HepG2 (cell line): ENCODE results near the gene ZSCAN26. TPM values are rescaled to one million over a fixed set of nuclear protein-coding genes. Genes with fewer than 3 reads are reported as not detected.

Experiments used
- AKAP8 ChIP-seq: sonication (generic); formaldehyde crosslinking; IDR thresholded peaks from 2 replicates; pipeline ENCODE4 v1.5.1; 2020; ENCODE audit warnings: mild to moderate bottlenecking, missing genetic modification reagents
- EED ChIP-seq: sonication (generic); formaldehyde crosslinking; IDR thresholded peaks from 2 replicates; pipeline ENCODE4 v1.5.0; 2020; ENCODE audit warnings: mild to moderate bottlenecking, missing genetic modification reagents
- FOXA1 ChIP-seq, 2 experiments: fragments of 450-650 bp in 1 of 2; sonication (generic) in 1 of 2; formaldehyde crosslinking in 1 of 2; IDR thresholded peaks; 2 replicates each; pipeline versions ENCODE4 v1.4.0 to v1.6.1; 2016 to 2020; ENCODE audit warnings: missing genetic modification reagents in 1 of 2
- FOXP1 ChIP-seq, 2 experiments: fragments of 450-650 bp in 1 of 2; IDR thresholded peaks; 2 replicates each; pipeline ENCODE4 v1.6.1; 2017 to 2018; ENCODE audit warnings: antibody characterized with exemption in 1 of 2
- NAIF1 ChIP-seq: sonication (generic); formaldehyde crosslinking; IDR thresholded peaks from 2 replicates; pipeline ENCODE4 v1.5.0; 2020; ENCODE audit warnings: mild to moderate bottlenecking, missing genetic modification reagents, borderline replicate concordance
- NCOA1 ChIP-seq: sonication (generic); formaldehyde crosslinking; IDR thresholded peaks from 2 replicates; pipeline ENCODE4 v1.9.0; 2021; ENCODE audit warnings: missing genetic modification reagents
- RFX1 ChIP-seq: fragments of 450-650 bp; IDR thresholded peaks from 2 replicates; pipeline ENCODE4 v1.6.1; 2017
- RORA ChIP-seq: sonication (generic); formaldehyde crosslinking; IDR thresholded peaks from 2 replicates; pipeline ENCODE4 v1.5.0; 2020; ENCODE audit warnings: mild to moderate bottlenecking, missing genetic modification reagents, moderate library complexity
- SNAPC2 ChIP-seq: sonication (generic); formaldehyde crosslinking; IDR thresholded peaks from 2 replicates; pipeline ENCODE4 v1.8.1; 2022; ENCODE audit warnings: mild to moderate bottlenecking, missing genetic modification reagents
- ZNF124 ChIP-seq: sonication (generic); formaldehyde crosslinking; IDR thresholded peaks from 2 replicates; pipeline ENCODE4 v1.4.0; 2020; ENCODE audit warnings: missing genetic modification reagents
- ZNF224 ChIP-seq: sonication (generic); formaldehyde crosslinking; IDR thresholded peaks from 2 replicates; pipeline ENCODE4 v1.5.0; 2020; ENCODE audit warnings: mild to moderate bottlenecking, missing genetic modification reagents
- ZNF350 ChIP-seq: sonication (generic); formaldehyde crosslinking; IDR thresholded peaks from 2 replicates; pipeline ENCODE4 v1.4.0; 2020; ENCODE audit warnings: mild to moderate bottlenecking, low read depth, missing genetic modification reagents, borderline replicate concordance
- ZNF605 ChIP-seq: sonication (generic); formaldehyde crosslinking; IDR thresholded peaks from 2 replicates; pipeline ENCODE4 v1.8.0; 2022; ENCODE audit warnings: mild to moderate bottlenecking, missing genetic modification reagents
- ZSCAN12 ChIP-seq: sonication (generic); formaldehyde crosslinking; IDR thresholded peaks from 2 replicates; pipeline ENCODE4 v1.9.0; 2021; ENCODE audit warnings: mild to moderate bottlenecking, missing genetic modification reagents
- polyA plus RNA-seq, 8 experiments: library from polyadenylated mRNA; depleted of rRNA in 3 of 8; stranded (reverse) in 7 of 8; unstranded in 1 of 8; fragments of >200 nt; fragmentation: Illumina TruSeq in 4 of 8; extraction: Trizol in 4 of 8; gene quantifications; 2 replicates each; pipeline versions ENCODE4 v1.2.1 to v1.2.3, GENCODE V29; 2011 to 2016; ENCODE audit warnings: low read depth in 4 of 8, missing spikeins in 1 of 8, mixed read lengths in 1 of 8; ENCODE audit not compliant: insufficient read depth in 1 of 8
- total RNA-seq, 5 experiments: library from RNA; depleted of rRNA; stranded (reverse); fragments of >200 nt; fragmentation: Illumina TruSeq; extraction: Trizol; gene quantifications; 2 replicates each; pipeline ENCODE4 v1.2.3, GENCODE V29; 2016; ENCODE audit warnings: low read depth in 1 of 5
- TF ChIP-seq, protein P1 (sequence below): sonication (generic); formaldehyde crosslinking; IDR thresholded peaks from 2 replicates; pipeline ENCODE4 v1.8.0; 2022; ENCODE audit warnings: low read depth, missing genetic modification reagents
- TF ChIP-seq, protein P2 (sequence below): sonication (generic); formaldehyde crosslinking; IDR thresholded peaks from 2 replicates; pipeline ENCODE4 v1.5.0; 2020; ENCODE audit warnings: mild to moderate bottlenecking, missing genetic modification reagents
- TF ChIP-seq, protein P3 (sequence below): sonication (generic); formaldehyde crosslinking; IDR thresholded peaks from 2 replicates; pipeline ENCODE4 v1.9.0; 2021; ENCODE audit warnings: missing genetic modification reagents, borderline replicate concordance
- TF ChIP-seq, protein P4 (sequence below): sonication (generic); formaldehyde crosslinking; IDR thresholded peaks from 2 replicates; pipeline ENCODE4 v1.4.0; 2020; ENCODE audit warnings: mild to moderate bottlenecking, low read depth, missing genetic modification reagents
- TF ChIP-seq, protein P5 (sequence below): sonication (generic); formaldehyde crosslinking; IDR thresholded peaks from 2 replicates; pipeline ENCODE4 v1.8.0; 2022; ENCODE audit warnings: missing genetic modification reagents, mild to moderate bottlenecking, moderate library complexity, borderline replicate concordance

Gene ZSCAN26
- total and polyA plus RNA-seq, 2 of the 13 experiments (the other 11 are each of a cell fraction or from before 2014, with no cell fraction given), result 12.0 to 15.6 TPM

DNA sequence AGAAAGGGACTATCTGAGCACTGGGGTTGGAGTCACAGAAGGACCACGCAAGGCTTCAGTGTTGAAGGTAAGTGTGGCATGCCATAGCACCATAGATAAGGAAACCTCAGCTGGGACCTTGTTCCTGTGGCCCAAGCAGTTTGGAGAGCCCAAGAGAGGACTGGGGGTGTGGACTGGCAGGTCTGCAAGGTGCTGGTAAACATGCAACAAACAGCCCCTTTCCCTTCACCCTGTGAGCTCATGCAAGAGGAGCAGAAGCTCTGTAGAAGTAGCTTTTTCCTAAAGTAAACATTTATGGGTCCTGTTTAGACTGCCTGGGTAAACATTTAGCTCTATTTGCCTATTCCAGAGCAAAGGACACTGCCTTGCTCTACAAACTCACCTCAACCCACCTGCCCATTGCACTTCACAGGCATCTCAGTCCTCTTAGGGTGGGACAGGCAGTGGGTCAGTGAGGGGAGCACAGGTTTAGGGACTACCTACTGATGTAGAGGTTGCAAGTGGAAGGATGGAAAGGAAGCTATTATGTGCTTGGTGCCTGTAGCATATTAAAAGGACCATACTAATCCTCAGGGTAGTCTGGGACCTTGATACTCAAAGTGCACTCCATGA is 57.0 kb downstream of the ZSCAN26 start (continued):
- TF ChIP-seq, protein P1, sequence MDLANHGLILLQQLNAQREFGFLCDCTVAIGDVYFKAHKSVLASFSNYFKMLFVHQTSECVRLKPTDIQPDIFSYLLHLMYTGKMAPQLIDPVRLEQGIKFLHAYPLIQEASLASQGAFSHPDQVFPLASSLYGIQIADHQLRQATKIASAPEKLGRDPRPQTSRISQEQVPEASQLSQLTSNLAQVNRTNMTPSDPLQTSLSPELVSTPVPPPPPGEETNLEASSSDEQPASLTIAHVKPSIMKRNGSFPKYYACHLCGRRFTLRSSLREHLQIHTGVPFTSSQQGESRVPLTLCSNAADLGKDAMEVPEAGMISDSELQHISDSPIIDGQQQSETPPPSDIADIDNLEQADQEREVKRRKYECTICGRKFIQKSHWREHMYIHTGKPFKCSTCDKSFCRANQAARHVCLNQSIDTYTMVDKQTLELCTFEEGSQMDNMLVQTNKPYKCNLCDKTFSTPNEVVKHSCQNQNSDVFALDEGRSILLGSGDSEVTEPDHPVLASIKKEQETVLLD, result no peak
- TF ChIP-seq NCOA1 (CRISPR knock-in tag) (0 out of 2 replicates have a peak, but pooled peaks have one; percentile 49), AKAP8 (no peak), FOXP1 (IDR thresholded peaks at IDR 0.05) (peak; percentile 61; the same call in 1 of the 2 replicates), FOXP1 (CRISPR knock-in tag; IDR thresholded peaks at IDR 0.05) (peak; percentile 96), RORA (no peak), ZNF224 (CRISPR knock-in tag) (no peak), FOXA1 (IDR thresholded peaks at IDR 0.05) (peak; percentile 64; the same call in 1 of the 2 replicates), FOXA1 (CRISPR knock-in tag; IDR thresholded peaks at IDR 0.05) (peak; percentile 78), ZNF124 (CRISPR knock-in tag) (0 out of 2 replicates have a peak, but pooled peaks have one; percentile 18), RFX1 (no peak), NAIF1 (0 out of 2 replicates have a peak, but pooled peaks have one; percentile 53), ZNF350 (CRISPR knock-in tag) (peak; percentile 75), SNAPC2 (CRISPR knock-in tag) (no peak), ZSCAN12 (CRISPR knock-in tag) (no peak), EED (CRISPR knock-in tag) (peak; percentile 47; the same call in 1 of the 2 replicates), ZNF605 (CRISPR knock-in tag) (0 out of 2 replicates have a peak, but pooled peaks have one; percentile 51)
- TF ChIP-seq, protein P2, sequence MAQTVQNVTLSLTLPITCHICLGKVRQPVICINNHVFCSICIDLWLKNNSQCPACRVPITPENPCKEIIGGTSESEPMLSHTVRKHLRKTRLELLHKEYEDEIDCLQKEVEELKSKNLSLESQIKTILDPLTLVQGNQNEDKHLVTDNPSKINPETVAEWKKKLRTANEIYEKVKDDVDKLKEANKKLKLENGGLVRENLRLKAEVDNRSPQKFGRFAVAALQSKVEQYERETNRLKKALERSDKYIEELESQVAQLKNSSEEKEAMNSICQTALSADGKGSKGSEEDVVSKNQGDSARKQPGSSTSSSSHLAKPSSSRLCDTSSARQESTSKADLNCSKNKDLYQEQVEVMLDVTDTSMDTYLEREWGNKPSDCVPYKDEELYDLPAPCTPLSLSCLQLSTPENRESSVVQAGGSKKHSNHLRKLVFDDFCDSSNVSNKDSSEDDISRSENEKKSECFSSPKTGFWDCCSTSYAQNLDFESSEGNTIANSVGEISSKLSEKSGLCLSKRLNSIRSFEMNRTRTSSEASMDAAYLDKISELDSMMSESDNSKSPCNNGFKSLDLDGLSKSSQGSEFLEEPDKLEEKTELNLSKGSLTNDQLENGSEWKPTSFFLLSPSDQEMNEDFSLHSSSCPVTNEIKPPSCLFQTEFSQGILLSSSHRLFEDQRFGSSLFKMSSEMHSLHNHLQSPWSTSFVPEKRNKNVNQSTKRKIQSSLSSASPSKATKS (CRISPR knock-in tag), result peak; percentile 85
- TF ChIP-seq, protein P3, sequence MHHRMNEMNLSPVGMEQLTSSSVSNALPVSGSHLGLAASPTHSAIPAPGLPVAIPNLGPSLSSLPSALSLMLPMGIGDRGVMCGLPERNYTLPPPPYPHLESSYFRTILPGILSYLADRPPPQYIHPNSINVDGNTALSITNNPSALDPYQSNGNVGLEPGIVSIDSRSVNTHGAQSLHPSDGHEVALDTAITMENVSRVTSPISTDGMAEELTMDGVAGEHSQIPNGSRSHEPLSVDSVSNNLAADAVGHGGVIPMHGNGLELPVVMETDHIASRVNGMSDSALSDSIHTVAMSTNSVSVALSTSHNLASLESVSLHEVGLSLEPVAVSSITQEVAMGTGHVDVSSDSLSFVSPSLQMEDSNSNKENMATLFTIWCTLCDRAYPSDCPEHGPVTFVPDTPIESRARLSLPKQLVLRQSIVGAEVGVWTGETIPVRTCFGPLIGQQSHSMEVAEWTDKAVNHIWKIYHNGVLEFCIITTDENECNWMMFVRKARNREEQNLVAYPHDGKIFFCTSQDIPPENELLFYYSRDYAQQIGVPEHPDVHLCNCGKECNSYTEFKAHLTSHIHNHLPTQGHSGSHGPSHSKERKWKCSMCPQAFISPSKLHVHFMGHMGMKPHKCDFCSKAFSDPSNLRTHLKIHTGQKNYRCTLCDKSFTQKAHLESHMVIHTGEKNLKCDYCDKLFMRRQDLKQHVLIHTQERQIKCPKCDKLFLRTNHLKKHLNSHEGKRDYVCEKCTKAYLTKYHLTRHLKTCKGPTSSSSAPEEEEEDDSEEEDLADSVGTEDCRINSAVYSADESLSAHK, result no peak
- TF ChIP-seq, protein P4, sequence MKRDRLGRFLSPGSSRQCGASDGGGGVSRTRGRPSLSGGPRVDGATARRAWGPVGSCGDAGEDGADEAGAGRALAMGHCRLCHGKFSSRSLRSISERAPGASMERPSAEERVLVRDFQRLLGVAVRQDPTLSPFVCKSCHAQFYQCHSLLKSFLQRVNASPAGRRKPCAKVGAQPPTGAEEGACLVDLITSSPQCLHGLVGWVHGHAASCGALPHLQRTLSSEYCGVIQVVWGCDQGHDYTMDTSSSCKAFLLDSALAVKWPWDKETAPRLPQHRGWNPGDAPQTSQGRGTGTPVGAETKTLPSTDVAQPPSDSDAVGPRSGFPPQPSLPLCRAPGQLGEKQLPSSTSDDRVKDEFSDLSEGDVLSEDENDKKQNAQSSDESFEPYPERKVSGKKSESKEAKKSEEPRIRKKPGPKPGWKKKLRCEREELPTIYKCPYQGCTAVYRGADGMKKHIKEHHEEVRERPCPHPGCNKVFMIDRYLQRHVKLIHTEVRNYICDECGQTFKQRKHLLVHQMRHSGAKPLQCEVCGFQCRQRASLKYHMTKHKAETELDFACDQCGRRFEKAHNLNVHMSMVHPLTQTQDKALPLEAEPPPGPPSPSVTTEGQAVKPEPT (CRISPR knock-in tag), result no peak
- TF ChIP-seq, protein P5, sequence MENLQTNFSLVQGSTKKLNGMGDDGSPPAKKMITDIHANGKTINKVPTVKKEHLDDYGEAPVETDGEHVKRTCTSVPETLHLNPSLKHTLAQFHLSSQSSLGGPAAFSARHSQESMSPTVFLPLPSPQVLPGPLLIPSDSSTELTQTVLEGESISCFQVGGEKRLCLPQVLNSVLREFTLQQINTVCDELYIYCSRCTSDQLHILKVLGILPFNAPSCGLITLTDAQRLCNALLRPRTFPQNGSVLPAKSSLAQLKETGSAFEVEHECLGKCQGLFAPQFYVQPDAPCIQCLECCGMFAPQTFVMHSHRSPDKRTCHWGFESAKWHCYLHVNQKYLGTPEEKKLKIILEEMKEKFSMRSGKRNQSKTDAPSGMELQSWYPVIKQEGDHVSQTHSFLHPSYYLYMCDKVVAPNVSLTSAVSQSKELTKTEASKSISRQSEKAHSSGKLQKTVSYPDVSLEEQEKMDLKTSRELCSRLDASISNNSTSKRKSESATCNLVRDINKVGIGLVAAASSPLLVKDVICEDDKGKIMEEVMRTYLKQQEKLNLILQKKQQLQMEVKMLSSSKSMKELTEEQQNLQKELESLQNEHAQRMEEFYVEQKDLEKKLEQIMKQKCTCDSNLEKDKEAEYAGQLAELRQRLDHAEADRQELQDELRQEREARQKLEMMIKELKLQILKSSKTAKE (CRISPR knock-in tag), result no peak
